Amniotic stem cell (primary cell): ENCODE results near the gene MYLK.

Experiments used
- DNase-seq: peaks from one replicate; lab custom pipeline; 2025; lab: John Stamatoyannopoulos, UW

MYLK gene

DNA sequence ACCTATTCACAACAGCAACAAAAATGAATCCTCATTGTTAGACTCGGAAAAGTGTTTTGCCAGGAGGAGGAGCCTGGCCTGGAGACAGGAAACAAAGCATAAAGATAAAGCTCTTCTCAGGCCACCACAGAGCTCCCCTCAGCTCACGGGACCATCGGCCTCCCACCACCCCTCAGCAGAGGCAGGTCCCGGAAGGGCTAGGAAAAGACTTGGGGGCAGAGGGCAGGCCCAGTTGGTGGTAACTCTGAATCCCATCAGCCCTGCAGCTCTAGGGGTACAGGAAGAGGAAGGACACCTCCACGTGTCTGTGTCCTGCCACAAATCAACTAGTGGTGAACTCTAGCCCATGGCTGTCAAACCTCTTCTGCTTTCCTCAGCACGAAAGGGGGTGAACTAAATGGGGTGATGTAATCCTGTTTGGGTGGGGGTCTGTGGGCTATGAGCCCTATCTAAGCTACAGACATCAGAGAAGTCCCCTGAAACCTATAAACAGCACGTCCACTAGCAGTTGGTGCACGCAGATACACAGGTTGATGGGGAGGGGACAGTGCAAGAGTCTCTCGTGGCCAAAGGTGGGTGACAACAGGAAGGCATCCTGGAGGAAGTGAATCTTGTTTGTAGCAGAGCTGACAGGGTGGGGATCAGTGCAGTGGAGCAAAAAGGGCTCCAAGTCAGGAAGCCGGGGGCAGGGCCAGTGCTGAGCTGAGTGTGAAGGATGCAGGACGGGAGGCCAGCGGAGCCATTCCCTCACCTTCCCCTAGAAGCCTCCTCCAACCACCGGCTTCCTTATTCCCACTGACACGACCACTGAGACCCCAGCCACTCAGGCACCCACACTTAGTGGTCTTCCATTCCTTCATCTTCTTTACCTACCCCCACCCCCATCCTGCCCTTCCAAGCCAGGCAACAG, 188.1 kb downstream of the MYLK start:
- no peak for DNase-seq

DNA sequence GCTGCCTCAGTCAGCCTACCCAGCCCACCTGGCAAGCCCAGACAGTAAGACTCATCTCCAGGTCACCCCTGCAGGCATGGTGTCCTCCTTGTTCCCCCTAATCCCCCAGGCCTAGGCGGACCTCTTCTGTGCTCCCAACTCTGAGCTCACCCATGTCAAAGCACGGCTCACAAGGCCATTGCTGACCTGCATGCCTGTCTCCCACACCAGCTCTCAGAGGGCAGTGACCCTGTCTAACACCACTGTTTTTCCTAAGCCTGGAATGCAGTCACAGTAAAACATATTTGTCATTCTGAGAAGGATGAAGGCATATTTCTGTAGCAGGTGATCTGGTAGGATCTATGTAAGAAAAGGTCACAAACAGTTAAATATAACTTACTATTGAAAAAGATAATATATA, 189.0 kb downstream of the MYLK start:
- no peak for DNase-seq

DNA sequence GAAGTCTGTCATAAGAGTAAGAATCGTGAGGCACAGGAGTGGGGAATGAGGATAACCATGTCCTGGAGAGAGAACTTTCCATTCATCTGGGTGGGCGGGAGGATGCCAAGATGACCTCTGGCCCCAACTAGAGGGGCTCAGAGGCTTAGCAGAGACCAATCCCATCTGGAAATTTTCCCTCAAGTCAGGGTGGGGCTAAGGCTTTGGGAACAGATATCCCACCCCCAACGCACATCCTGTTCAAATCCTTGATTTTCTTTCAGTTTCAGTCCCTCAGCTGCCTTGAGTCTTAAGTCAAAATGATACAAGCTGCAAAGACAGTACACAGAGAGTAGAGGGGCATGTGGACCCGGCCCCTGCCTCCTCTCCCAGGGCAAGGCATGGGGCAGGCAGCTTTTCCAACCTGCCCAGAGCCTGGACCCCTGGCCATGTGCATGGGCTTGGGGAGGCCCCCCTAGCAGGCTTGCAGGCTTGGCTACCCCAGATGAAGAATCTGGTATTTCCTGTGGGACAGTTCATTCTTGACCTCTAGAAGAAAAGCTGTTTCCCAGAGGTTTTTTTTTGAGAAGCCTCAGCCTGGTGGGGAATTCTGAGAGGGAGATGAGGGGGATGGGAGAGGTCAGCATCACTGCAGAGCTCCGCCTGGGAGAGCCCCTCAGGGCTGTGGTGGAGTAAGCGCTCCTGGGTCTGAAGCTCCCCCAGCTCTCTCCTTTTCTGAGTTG, 189.6 kb downstream of the MYLK start:
- no peak for DNase-seq

DNA sequence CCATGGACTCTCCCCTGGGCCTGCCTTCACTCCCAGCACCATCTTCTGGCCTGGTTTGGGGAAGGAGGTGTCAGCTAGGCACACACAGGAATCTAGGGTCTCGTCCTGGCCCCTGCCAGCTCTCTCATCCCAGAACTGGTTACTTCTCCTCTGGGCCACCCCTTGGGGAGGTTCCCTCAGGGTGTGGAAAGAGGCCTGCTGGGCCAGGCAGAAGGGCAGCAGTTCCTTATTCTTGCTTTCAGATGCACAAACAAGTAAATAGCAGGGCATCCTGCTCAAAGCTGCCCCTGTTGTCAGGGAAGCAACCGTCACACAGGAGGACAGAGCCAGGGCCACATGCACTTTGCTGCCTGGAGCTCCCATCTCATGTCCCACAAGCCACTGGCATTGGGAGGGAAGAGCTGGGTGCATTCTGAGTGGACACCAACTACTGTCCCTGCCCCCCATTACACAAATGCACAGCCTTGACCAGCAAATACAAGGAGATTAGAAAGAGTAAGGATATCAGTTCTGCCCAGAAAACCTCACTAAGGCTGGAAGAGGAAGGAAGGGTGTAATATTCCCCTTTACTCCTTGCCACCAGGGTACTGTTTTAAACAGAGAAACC, 190.4 kb downstream of the MYLK start:
- no peak for DNase-seq

DNA sequence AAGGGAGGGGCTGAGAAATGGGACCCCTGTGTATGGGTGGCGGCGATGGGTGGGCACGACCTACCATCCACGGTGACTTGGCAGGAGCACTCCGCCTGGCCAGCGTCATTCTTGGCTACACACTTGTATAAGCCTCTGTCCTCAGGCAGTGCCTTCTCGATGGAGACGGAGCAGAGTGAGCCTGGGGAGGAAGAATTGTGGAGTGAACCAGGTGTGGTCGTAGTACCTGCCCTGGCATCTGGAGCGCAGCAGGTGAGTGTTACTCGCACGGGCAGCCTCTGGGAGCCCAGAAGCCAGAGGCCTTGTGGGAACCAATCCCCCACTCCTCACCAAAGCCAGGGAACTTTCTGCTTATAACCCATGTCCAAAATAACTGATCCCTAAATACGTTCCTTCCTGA, 191.5 kb downstream of the MYLK start:
- no peak for DNase-seq

DNA sequence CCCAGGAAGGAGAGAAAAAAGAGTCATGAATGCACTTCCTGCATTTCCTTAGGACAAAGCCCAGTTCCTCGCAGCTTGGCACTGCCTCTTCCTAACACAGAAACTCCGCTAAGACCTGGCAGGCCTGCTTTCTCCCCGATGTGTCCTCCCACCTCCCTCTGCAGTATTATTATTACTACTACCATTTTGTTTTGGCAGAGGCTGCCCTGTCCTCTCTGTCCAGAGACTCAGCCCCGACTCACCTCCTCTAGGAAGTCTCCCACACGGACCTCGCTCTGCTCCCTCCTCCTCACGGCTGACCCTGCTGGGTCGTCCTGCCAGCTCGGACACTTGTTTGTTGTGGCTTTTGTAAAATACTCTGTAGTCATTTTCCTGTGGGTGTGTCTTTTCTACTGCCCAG, 192.1 kb downstream of the MYLK start:
- DNase-seq = no peak

DNA sequence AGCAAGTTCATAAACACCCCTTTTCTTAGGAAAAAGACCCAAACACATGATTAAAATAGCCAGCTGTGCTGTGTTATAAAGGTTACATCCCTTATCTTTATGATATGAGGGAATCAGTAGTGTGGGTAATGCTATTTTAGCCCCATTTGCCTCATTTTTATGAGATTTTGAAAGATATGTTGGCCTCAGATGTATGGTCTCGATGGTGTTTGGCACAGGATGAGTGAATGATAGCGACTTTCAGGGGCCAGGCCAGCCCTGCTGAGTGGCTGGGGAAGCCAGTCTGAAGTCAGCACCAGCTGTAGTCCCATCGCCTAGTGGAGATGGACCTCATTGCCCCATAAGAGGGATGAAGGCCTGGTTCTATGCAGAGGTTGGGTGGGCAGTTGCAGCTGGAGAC, 194.3 kb downstream of the MYLK start:
- DNase-seq = no peak

DNA sequence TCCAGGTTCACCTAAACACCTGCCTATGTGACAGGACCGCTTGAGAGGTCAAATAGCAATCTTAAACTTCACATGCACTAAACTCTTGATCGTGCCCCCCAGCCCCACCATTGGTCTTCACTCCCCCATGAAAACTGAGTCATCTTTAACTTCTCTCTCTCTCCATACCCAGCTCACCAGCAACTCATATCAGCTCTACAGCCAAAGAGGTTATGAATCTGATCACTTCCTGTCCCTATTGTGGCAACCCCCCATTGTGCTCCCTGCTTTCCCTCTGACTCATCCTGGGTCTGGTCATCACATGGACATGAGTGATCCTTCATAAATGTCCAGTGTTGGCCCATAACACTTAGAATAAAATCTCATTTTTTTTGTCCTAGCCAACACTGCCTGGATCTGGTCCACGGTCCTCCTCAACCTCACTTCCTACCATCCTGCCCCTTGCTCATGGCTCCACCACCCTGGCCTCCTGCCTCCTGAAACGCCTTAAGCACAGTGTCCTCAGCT, 195.8 kb downstream of the MYLK start:
- peak; percentile 57 for DNase-seq

DNA sequence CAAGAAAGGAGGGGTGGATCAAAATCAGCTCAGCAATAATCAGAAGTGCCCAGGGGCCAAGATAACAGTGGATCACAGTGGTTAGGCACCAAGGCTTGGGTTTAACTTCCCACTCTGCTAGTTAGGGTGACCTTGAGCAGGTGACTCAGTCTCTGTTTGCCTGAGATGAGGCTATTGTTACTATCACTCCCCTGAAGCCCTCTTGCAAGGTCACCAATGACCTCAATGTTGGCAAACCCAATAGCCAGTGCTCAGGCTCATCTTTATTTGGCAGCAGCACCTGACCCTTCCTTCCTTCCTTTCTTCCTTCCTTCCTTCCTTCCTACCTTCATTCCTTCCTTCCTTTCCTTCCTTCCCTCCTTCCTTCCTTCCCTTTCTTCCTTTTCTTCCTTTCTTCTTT, 196.8 kb downstream of the MYLK start:
- no peak for DNase-seq

DNA sequence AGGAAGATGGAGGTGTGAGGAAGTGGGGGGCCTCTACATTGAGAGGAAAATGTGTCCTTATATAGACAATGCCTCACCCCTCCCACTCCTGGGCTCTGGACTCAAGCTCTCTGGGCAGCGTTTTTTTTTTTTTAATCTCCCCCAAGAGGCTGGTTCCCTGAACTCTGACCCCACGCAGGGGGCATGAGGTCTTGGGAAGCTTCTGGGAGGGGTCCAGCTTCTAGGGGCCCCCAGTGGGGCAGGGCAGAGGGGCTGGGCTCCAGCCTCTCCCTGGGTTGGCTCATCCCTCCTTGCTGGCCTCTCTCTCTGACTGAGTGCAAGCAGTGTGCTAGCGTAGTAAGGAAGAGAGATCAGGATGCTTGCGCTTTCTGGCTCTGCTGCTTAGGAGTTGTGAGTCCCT, 197.9 kb downstream of the MYLK start:
- DNase-seq = no peak

DNA sequence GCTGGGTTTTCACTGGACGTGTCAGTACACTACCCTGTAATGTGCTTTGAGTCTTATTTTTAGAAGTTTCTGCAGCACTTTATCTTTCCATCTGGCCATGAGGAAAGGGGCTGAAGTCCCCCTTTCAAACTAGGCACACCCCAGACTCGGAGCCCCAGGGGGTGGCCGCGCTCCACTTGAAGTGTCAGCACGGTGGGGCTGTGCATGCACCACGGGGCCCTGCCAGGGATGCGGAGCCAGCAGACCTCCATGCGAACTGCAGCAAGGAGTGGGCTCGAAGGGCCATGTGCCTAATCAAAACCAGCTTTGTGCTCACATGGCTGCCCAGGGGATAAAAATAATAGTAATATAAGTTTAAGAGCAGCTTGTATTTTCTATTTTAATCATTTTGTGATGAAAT, 198.4 kb downstream of the MYLK start:
- DNase-seq = no peak

DNA sequence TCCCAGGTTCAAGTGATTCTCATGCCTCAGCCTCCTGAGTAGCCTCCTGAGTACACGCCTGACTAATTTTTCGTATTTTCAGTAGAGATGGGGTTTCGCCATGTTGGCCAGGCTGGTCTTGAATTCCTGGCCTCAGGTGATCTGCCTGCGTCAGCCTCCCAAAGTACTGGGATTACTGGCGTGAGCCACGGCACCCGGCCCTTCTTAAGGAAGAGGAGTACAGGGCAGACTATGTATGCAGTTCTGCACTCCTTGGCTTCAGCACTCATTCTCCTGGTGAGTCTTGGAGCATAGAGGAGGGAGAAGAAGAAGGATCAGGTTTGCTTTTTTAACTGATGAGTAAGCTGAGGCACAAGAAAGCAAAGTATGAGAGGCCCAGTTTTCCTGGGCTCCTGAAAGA, 199.5 kb downstream of the MYLK start:
- DNase-seq = no peak

DNA sequence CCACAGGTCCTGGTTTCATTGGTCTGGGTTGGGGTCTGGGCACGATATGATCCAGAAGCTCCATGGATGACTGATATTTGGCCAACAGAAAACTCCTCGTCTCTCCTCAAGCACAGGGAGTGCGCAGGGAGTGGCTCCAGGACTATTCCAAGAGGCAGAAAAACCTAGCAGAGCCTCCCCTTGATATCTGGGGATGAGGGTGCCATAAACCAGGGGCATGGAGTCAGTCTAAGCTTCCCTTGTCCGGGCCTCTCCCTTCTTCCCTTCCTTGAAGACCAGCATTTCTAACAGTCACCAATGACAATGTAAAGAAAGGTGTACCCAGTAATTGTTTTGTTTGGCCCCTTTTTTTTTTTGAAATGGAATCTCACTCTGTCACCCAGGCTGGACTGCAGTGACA, 199.9 kb downstream of the MYLK start:
- no peak for DNase-seq

DNA sequence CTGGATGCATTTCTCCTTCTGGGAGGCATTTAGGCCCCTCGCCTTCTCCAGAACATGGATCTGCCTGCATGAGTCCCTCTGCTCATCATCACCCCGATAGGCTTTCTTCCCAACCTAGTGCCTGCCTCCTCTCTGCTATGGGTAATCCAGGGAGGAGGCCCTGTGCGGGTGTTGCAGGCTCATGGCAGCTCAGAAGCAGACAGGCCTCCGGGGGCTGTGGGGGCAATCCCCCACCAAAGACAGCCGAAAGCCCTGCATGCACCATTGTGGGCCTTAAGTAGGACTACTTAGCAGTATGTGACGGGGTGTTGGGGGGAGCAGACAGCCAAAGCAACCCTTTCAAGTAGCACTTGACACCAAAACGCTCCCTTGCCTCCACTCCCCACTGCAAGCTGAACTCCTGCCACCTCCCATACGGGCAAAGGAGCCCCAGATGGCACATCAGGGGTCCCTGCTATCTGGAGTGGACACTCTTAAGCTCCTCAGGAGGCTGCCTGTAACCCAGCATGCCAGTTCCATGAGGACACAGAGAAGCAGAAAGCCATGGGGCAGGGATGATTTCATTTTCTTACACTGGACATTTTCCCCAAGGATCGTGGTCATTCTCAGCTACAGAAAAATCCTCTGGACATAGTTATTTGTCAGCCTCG, 200.5 kb downstream of the MYLK start:
- DNase-seq = no peak

DNA sequence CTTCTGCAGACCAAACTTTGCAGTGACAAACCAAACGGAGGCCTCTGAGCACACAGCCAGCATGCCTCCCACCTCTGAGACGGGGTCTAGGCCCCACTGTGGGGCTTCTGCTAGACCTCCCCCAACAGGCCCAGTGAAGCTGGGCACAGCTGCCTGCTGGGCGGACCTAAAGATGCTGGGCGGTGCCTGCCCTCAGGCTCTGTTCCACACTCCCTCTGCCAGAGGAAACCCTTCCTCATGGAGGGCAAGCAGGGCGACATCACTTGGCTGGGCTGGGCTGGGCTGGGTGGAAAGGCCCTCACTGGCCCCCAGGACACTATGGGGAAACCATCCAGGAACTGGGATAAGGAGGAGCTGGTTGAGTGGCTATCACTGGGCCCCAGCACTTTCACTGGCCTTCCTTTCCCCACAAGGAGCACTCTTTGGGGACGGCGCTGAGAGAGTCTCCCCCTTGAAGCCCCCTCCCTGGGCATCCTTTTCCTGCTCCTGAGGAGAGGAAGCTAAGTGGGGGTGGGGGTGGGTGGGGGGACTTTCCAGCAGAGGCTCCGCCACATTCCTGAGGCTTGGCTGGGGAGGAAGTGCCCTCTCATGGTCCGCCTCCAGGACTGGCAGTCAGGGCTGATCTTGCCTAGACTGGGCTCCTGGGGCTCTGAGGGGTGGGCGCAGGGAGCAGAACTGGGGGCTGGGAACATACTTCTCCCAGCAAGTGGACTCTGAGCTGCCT, 201.2 kb downstream of the MYLK start:
- DNase-seq = no peak

DNA sequence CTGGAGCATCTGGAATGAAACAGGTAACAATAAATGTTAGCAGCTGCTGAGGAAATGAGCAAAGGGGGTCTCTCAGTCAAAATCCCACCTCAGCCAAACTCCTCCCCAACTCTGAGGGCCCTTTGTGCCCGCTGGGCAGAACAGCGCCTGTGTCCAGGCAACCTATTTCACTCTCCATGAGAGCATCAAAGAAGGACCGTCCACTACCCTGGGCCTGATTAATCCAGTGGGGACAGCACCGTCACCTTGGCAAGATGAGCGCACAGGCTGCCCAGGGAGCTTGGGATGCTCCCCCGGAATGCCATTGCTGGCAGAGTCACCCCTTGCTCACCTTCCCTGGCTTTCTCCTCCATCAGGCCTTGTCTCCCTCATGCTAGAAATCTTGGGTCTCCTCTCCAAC, 201.8 kb downstream of the MYLK start:
- DNase-seq = no peak

DNA sequence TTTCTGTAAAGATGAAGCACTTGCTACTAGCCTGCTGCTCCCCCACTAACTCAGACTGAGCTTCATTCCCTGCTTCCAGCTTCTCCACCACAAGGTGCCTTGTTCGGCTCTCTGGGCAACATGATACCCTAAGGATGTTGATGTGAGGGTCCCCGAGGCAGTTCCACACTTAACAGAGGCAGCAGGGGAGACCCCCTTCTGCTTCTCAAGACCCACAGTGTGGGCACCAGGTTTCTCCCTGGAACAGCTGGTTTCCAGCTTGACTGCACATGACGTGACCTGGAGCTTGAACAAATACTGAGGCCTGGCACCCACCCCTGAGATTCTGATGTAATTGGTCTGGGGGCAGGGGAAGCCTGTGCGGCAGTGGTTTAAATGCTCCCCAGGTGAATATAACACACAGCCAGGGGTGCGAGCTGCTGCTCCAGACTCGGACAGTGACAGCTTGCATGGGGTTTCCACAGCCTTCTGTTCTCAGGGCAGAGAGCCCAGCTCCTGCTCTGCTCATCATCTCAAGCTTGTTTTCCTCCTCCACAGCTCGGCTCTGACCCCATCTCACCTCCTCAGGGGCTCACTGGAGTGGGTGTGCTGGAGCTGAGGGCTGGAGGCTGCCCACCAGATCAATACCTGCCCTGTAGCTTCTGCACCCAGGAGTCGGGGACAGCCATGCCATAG, 204.3 kb downstream of the MYLK start:
- DNase-seq = no peak

DNA sequence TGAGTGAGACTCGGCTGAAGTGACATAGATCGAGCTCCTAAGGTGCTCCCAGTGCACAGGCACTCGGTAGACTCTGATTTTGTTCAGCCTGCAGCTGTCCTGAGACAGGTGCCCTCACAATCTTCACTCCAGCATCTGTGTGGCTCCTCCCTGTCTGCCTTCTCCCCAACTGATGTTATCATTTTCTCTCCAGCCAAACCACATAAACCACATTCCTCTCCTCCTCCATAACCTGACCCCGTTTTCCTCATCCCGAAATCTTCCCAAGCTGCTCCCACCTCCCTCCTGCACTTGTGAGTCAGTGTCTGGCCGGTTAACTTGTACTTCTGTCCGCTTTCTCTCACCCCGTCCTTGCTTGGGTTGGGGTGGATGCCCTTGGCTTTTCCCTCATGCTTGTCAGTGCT, 206.0 kb downstream of the MYLK start:
- peak; percentile 19 for DNase-seq

DNA sequence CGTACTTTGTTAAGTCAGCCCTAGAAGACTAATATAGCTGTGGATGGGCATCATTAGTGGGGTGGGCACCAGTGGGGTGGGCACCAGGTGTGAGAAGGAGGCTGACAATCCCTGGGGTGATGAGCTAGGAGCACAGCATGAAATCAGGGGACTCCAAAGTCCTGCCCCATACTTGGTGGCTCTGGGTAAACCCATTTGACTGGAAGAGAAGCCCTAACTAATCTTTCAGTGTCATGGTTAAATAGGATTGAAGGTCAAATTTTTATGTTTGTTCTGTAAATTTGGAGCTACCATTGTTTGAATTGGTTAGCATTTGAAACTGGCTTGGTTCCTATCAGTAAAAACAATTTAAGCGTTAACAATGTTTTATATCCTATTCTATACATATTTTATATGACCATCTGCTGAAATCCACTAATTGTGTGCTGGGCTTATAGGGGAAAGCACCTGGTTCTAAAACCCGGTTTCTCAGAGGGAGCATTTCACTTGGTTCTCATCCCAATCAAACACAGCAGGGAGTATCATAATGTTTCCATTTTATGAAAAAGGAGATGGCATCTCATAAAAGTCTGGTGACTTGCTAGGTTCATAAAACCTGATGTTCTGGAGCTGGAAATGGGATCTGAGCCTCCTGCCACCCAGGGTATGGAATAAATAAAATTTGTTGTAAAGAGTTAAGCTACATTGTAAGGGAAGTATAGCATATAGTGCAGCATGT, 211.5 kb downstream of the MYLK start:
- DNase-seq = no peak

DNA sequence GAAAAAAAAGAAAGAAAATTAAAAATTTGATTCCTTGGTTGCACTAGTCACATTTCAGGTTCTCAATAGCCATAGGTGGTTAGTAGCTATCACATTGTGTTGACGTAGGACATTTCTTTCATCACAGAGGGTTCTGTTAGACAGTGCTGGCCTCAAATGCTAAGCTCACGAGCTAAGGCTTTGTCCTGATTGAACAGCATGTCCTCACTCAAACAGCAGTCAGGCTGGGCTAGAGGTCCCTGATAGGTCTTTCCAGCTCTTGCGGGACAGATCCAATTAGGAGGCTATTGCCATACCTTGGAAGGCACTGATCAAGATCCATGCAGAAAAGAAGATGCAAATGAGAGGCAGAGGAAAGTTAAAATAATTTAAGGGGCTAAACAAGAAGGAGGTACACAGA, 213.4 kb downstream of the MYLK start:
- DNase-seq = no peak
